Activated naive CD4-positive, alpha-beta T cell treated with anti-CD3 and anti-CD28 coated beads, Interleukin-2, amount 10 ng/mL, durations not matched to agents 7 days and 5 days (primary cell): ENCODE data around the gene NDUFS7.

Experiments used
- CTCF ChIA-PET: fragments of 350-600 bp; sonication (Branson Sonifier 250); formaldehyde crosslinking; loops from one replicate; lab custom pipeline; 2021; ENCODE audit warnings: antibody characterized with exemption; lab: Charles Lee
- DNase-seq: peaks from one replicate; pipeline ENCODE4 v3.0.0-alpha.2; 2020
- H3K27ac Mint-ChIP-seq: one replicate; pipeline ENCODE4 v1.8.0; 2021; ENCODE audit warnings: mild to moderate bottlenecking, moderate library complexity, mixed read lengths
- H3K27me3 Mint-ChIP-seq: one replicate; pipeline ENCODE4 v1.8.0; 2021; ENCODE audit warnings: mild to moderate bottlenecking, mixed read lengths
- H3K36me3 Mint-ChIP-seq: one replicate; pipeline ENCODE4 v1.8.0; 2021; ENCODE audit warnings: mixed read lengths
- H3K4me1 Mint-ChIP-seq: one replicate; pipeline ENCODE4 v1.8.0; 2021; ENCODE audit warnings: mixed read lengths
- H3K4me3 Mint-ChIP-seq: one replicate; pipeline ENCODE4 v1.8.0; 2021; ENCODE audit warnings: mild to moderate bottlenecking, moderate library complexity, mixed read lengths
- H3K9me3 Mint-ChIP-seq: one replicate; pipeline ENCODE4 v1.8.0; 2021; ENCODE audit warnings: mixed read lengths

NDUFS7 gene

GRCh38 chr19:1407528-1408299, 24.0 kb downstream of the NDUFS7 start, which contains the start of gene DAZAP1:
Gene DAZAP1, plus strand, starts transcription at chr19:1407586. Its CDS starts 188 bp downstream, at chr19:1407774.
- peaks cover 23% of the 10 kb centered on the region for H3K36me3 Mint-ChIP-seq
- peak within 1 kb of the TSS; percentile 89 for H3K27ac Mint-ChIP-seq
- H3K27me3 Mint-ChIP-seq: peaks cover 14% of the 10 kb centered on the region
- H3K4me3 Mint-ChIP-seq: peak within 1 kb of the TSS; percentile 82
- peaks cover 50% of the 10 kb centered on the region for H3K4me1 Mint-ChIP-seq
- CTCF ChIA-PET: no interaction called here
- DNase-seq: peak; percentile 55
- H3K9me3 Mint-ChIP-seq: no peaks in the 10 kb centered on the region

- DNase-seq: peak; percentile 70
- H3K27ac Mint-ChIP-seq: peak overlapping the region; percentile 87
- CTCF ChIA-PET: no interaction called here
- H3K4me3 Mint-ChIP-seq: peak overlapping the region; percentile 82
- H3K9me3 Mint-ChIP-seq: no peaks in the 10 kb centered on the region
- peaks cover 23% of the 10 kb centered on the region for H3K36me3 Mint-ChIP-seq
- H3K4me1 Mint-ChIP-seq: peaks cover 53% of the 10 kb centered on the region
- H3K27me3 Mint-ChIP-seq: peaks cover 5% of the 10 kb centered on the region
Observed at GRCh38 chr19:1408300-1409203, 24.8 kb downstream of the NDUFS7 start.

GRCh38 chr19:1409204-1410005, 25.7 kb downstream of the NDUFS7 start:
- H3K36me3 Mint-ChIP-seq: peaks cover 23% of the 10 kb centered on the region
- H3K9me3 Mint-ChIP-seq: no peaks in the 10 kb centered on the region
- peaks cover 53% of the 10 kb centered on the region for H3K4me1 Mint-ChIP-seq
- peaks cover 3% of the 10 kb centered on the region for H3K27me3 Mint-ChIP-seq
- peak overlapping the region; percentile 82 for H3K4me3 Mint-ChIP-seq
- DNase-seq: no peak
- H3K27ac Mint-ChIP-seq: peak overlapping the region; percentile 87
- CTCF ChIA-PET: no interaction called here

GRCh38 chr19:1410136-1410786, 26.6 kb downstream of the NDUFS7 start:
- peaks cover 59% of the 10 kb centered on the region for H3K4me1 Mint-ChIP-seq
- no peak for DNase-seq
- H3K9me3 Mint-ChIP-seq: no peaks in the 10 kb centered on the region
- H3K27me3 Mint-ChIP-seq: no peaks in the 10 kb centered on the region
- CTCF ChIA-PET: no interaction called here
- H3K27ac Mint-ChIP-seq: peak overlapping the region; percentile 83
- peaks cover 25% of the 10 kb centered on the region for H3K36me3 Mint-ChIP-seq
- peak overlapping the region; percentile 82 for H3K4me3 Mint-ChIP-seq

GRCh38 chr19:1410789-1411188, 27.1 kb downstream of the NDUFS7 start:
- H3K27me3 Mint-ChIP-seq: no peaks in the 10 kb centered on the region
- H3K9me3 Mint-ChIP-seq: no peaks in the 10 kb centered on the region
- peak overlapping the region; percentile 83 for H3K27ac Mint-ChIP-seq
- peak overlapping the region; percentile 82 for H3K4me3 Mint-ChIP-seq
- DNase-seq: no peak
- peaks cover 63% of the 10 kb centered on the region for H3K4me1 Mint-ChIP-seq
- CTCF ChIA-PET: no interaction called here
- peaks cover 27% of the 10 kb centered on the region for H3K36me3 Mint-ChIP-seq

GRCh38 chr19:1411255-1412191, 27.8 kb downstream of the NDUFS7 start:
- Mint-ChIP-seq H3K27ac (peak overlapping the region; percentile 83), H3K4me1 (peaks cover 63% of the 10 kb centered on the region), H3K36me3 (peaks cover 27% of the 10 kb centered on the region), H3K9me3 (no peaks in the 10 kb centered on the region), H3K4me3 (no peak overlapping the region), H3K27me3 (no peaks in the 10 kb centered on the region)
- DNase-seq: peak; percentile 43
- CTCF ChIA-PET: no interaction called here

- Mint-ChIP-seq H3K27ac (no peak overlapping the region), H3K9me3 (no peaks in the 10 kb centered on the region), H3K4me3 (no peak overlapping the region), H3K27me3 (no peaks in the 10 kb centered on the region), H3K4me1 (peaks cover 60% of the 10 kb centered on the region), H3K36me3 (peaks cover 30% of the 10 kb centered on the region)
- DNase-seq: no peak
- CTCF ChIA-PET: interaction anchor here (0.6 to 1.4 kb wide), 2 partner anchors 25 to 48 kb away, joined by 3 to 4 read pairs; no protein-coding TSS in a partner anchor
Observed at GRCh38 chr19:1412323-1412923, 28.7 kb downstream of the NDUFS7 start.

- DNase-seq: no peak
- Mint-ChIP-seq H3K4me1 (peaks cover 62% of the 10 kb centered on the region), H3K36me3 (peaks cover 32% of the 10 kb centered on the region), H3K9me3 (no peaks in the 10 kb centered on the region), H3K27ac (no peak overlapping the region), H3K27me3 (no peaks in the 10 kb centered on the region), H3K4me3 (no peak overlapping the region)
- CTCF ChIA-PET: interaction anchor here (0.6 to 1.4 kb wide), 2 partner anchors 24 to 49 kb away, joined by 3 to 4 read pairs; no protein-coding TSS in a partner anchor
Observed at GRCh38 chr19:1412995-1413800, 29.5 kb downstream of the NDUFS7 start.

GRCh38 chr19:1416014-1416841, 32.5 kb downstream of the NDUFS7 start:
- no peak overlapping the region for H3K4me3 Mint-ChIP-seq
- H3K36me3 Mint-ChIP-seq: peaks cover 24% of the 10 kb centered on the region
- no peaks in the 10 kb centered on the region for H3K27me3 Mint-ChIP-seq
- CTCF ChIA-PET: no interaction called here
- peaks cover 38% of the 10 kb centered on the region for H3K4me1 Mint-ChIP-seq
- no peak for DNase-seq
- no peak overlapping the region for H3K27ac Mint-ChIP-seq
- H3K9me3 Mint-ChIP-seq: no peaks in the 10 kb centered on the region

GRCh38 chr19:1417145-1417544, 33.4 kb downstream of the NDUFS7 start:
- Mint-ChIP-seq H3K27ac (no peak overlapping the region), H3K4me1 (peaks cover 29% of the 10 kb centered on the region), H3K4me3 (no peak overlapping the region), H3K9me3 (no peaks in the 10 kb centered on the region), H3K27me3 (no peaks in the 10 kb centered on the region), H3K36me3 (peaks cover 21% of the 10 kb centered on the region)
- DNase-seq: no peak
- CTCF ChIA-PET: interaction anchor here (1.5 kb wide), 1 partner anchor 20 kb away, joined by 4 read pairs; no protein-coding TSS in a partner anchor
